Measurements from ENCODE around the gene WDPCP.
"Not testable (repeated sequence)": the region's sequence is repeated elsewhere in the genome, so short reads cannot be mapped to it uniquely, and the experiment has no call there.

WDPCP gene

DNA sequence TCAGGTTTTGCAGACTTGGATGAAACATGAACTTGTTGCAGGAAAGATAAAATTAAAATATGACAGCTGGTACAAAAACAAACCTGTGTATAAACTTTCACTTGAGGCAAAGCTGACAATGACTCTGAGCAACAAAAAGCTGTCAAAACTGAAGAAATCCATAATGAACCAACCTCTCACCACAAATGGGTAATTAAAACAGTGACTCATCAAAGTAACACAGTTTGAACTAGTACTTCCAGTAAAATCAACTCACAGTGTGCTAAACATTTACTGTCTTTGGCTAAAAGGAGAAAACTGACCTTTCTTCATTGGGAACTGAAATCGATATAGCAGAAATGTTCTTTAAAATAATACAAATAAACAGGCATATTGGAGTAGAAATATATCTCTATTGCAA is 209.7 kb downstream of the WDPCP start:
- DNase-seq (ENCODE audit: low read depth): no peak
- no peak overlapping the region for H3K4me3 ChIP-seq (ENCODE audit: low read depth, low read length)
- TF ChIP-seq, protein P1, sequence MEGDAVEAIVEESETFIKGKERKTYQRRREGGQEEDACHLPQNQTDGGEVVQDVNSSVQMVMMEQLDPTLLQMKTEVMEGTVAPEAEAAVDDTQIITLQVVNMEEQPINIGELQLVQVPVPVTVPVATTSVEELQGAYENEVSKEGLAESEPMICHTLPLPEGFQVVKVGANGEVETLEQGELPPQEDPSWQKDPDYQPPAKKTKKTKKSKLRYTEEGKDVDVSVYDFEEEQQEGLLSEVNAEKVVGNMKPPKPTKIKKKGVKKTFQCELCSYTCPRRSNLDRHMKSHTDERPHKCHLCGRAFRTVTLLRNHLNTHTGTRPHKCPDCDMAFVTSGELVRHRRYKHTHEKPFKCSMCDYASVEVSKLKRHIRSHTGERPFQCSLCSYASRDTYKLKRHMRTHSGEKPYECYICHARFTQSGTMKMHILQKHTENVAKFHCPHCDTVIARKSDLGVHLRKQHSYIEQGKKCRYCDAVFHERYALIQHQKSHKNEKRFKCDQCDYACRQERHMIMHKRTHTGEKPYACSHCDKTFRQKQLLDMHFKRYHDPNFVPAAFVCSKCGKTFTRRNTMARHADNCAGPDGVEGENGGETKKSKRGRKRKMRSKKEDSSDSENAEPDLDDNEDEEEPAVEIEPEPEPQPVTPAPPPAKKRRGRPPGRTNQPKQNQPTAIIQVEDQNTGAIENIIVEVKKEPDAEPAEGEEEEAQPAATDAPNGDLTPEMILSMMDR (IDR thresholded peaks at IDR 0.05; ENCODE audit: control insufficient read depth, extremely low read depth, insufficient read depth): no peak

- no peak for DNase-seq (ENCODE audit: low read depth)
- no peak overlapping the region for H3K4me3 ChIP-seq (ENCODE audit: low read depth, low read length)
- TF ChIP-seq, protein P1 (IDR thresholded peaks at IDR 0.05; ENCODE audit: control insufficient read depth, extremely low read depth, insufficient read depth): no peak
Measured at GRCh38 chr2:63374341-63374740, 213.9 kb downstream of the WDPCP start.

DNA sequence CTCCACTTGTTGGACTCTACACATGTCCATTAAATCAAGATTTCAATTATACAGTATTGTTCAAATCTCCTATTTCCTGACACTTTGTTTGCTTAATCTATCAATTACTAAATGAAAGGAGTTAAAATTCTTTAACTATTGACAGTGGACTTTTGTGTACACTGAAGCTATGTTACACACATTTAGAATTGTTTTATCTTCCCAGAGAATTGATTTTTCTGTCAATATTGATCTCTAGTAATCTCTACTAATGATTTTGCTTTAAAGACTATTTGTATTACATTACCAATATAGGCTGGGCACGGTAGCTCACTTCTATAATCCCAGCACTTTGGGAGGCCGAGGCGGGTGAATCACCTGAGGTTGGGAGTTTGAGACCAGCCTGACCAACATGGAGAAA is 215.7 kb downstream of the WDPCP start:
- H3K4me3 ChIP-seq (ENCODE audit: low read depth, low read length): no peak overlapping the region

DNA sequence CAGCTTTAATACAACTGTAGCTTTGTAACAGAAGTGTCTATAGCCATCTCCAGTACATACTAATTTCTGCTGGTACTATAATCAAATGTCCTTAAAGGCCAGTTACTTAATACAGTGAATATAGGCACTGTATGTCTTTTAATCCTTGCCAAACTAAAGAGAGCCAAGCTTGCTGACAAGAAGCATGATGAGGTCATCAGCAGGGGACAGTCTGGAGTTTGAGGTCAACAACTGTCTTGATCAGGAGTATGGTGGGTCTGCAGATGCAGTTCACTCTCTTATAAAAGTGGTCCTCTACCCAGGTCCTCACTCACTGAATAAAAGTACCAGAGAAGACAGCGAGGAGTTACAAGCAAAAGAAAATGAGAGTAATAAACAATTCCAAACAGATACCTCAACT is 219.1 kb downstream of the WDPCP start:
- TF ChIP-seq, protein P1 (IDR thresholded peaks at IDR 0.05; ENCODE audit: control insufficient read depth, extremely low read depth, insufficient read depth): no peak
- no peak for DNase-seq (ENCODE audit: low read depth)
- no peak overlapping the region for H3K4me3 ChIP-seq (ENCODE audit: low read depth, low read length)

More for the DNA sequence above, 215.7 kb downstream of the WDPCP start:
- DNase-seq (ENCODE audit: low read depth): no peak
- TF ChIP-seq, protein P1 (IDR thresholded peaks at IDR 0.05; ENCODE audit: control insufficient read depth, extremely low read depth, insufficient read depth): no peak

GRCh38 chr2:63364866-63365265 is 223.4 kb downstream of the WDPCP start:
- peak; percentile 39 for DNase-seq (ENCODE audit: low read depth)
- H3K4me3 ChIP-seq (ENCODE audit: low read depth, low read length): no peak overlapping the region
- TF ChIP-seq, protein P1 (IDR thresholded peaks at IDR 0.05; ENCODE audit: control insufficient read depth, extremely low read depth, insufficient read depth): no peak

DNA sequence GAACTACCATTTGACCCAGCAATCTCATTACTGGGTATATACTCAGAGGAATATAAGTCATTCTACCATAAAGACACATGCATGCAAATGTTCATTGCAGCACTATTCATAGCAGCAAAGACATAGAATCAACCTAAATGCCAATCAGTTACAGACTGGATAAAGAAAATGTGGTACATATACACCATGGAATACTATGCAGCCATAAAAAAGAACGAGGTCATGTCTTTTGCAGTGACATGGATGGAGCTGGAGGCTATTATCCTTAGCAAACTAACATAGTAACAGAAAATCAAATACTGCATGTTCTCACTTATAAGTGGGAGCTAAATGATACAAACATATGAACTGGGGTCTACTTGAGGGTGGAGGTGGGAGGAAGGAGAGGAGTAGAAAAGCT is 230.6 kb downstream of the WDPCP start:
- H3K4me3 ChIP-seq (ENCODE audit: low read depth, low read length): not testable (repeated sequence)

DNA sequence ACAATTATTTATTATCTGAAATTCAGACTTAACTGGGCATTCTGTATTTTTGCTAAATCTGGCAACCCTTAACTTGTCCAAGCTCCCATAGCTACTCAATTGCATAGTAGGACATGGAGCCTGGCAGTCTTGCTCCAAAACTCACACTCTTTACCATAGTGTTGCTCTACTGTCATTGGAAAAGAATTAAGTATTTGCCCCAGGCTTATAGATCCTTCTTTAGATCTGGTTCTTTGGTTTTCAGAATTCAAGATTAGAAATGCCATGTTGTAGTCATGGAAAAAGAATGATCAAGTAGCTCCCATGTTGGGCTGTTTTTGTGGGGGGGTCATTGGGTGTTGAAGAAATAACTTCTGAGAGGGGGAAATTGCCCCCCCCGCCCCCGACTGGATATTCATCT is 240.9 kb downstream of the WDPCP start:
- TF ChIP-seq, protein P1 (IDR thresholded peaks at IDR 0.05; ENCODE audit: control insufficient read depth, extremely low read depth, insufficient read depth): no peak
- no peak for DNase-seq (ENCODE audit: low read depth)
- H3K4me3 ChIP-seq (ENCODE audit: low read depth, low read length): no peak overlapping the region

More for the DNA sequence above, 230.6 kb downstream of the WDPCP start:
- DNase-seq (ENCODE audit: low read depth): not testable (repeated sequence)

All from LNCaP clone FGC (cell line).